Liver (tissue), 9 donors: Measurements from ENCODE around the gene GNAI2. TPM values are rescaled to one million over a fixed set of nuclear protein-coding genes. Genes with fewer than 3 reads are reported as not detected.

Experiments
- DNase-seq: peaks from one replicate; pipeline ENCODE4 v3.0.0-alpha.2; 2017; ENCODE audit warnings: low spot score
- H3K27ac ChIP-seq, 2 donors: one replicate each; pipeline ENCODE4 v1.7.0; 2013; ENCODE audit warnings: inconsistent platforms in 2 of 2, low read length in 2 of 2, control low read depth in 1 of 2, low read depth in 1 of 2, mild to moderate bottlenecking in 1 of 2
- H3K27me3 ChIP-seq, 4 donors: one replicate each; pipeline versions ENCODE4 v1.6.1 to v1.7.0; 2013; ENCODE audit warnings: low read length in 3 of 4, inconsistent platforms in 1 of 4, mild to moderate bottlenecking in 1 of 4, moderate library complexity in 1 of 4; ENCODE audit not compliant: control insufficient read depth in 4 of 4, insufficient read depth in 4 of 4
- H3K36me3 ChIP-seq, 4 donors: one replicate each; pipeline versions ENCODE4 v1.6.1 to v1.7.0; 2013; ENCODE audit warnings: low read length in 3 of 4, mild to moderate bottlenecking in 3 of 4, low read depth in 1 of 4, moderate library complexity in 1 of 4; ENCODE audit not compliant: control insufficient read depth in 4 of 4, insufficient read depth in 3 of 4
- H3K4me1 ChIP-seq, 4 donors: one replicate each; pipeline versions ENCODE4 v1.6.1 to v1.7.0; 2013; ENCODE audit warnings: low read length in 3 of 4, mild to moderate bottlenecking in 3 of 4, moderate library complexity in 1 of 4; ENCODE audit not compliant: control insufficient read depth in 4 of 4, insufficient read depth in 4 of 4
- H3K4me3 ChIP-seq, 3 donors: one replicate each; pipeline versions ENCODE4 v1.6.1 to v1.7.0; 2013; ENCODE audit warnings: low read length in 3 of 3, control low read depth in 1 of 3, low read depth in 1 of 3, mild to moderate bottlenecking in 1 of 3
- H3K9ac ChIP-seq, 2 donors: one replicate each; pipeline ENCODE4 v1.7.0; 2013; ENCODE audit warnings: low read length in 2 of 2, mild to moderate bottlenecking in 2 of 2, moderate library complexity in 2 of 2, control low read depth in 1 of 2, low read depth in 1 of 2
- H3K9me3 ChIP-seq, 4 donors: one replicate each; pipeline versions ENCODE4 v1.6.1 to v1.7.0; 2013; ENCODE audit warnings: low read length in 3 of 4; ENCODE audit not compliant: control insufficient read depth in 4 of 4
- ATF3 ChIP-seq: IDR thresholded peaks from 2 replicates; pipeline ENCODE4 v1.6.1; 2016; ENCODE audit warnings: antibody characterized with exemption
- CTCF ChIP-seq: fragments of 150-350 bp; IDR thresholded peaks from 2 replicates; pipeline ENCODE4 v1.5.1; 2017; ENCODE audit warnings: improper control_type of control experiment, low read depth, low read length; ENCODE audit not compliant: missing input control
- EGR1 ChIP-seq, 2 donors: IDR thresholded peaks; 2 replicates each; pipeline ENCODE4 v1.6.1; 2016 to 2018; ENCODE audit warnings: antibody characterized with exemption in 2 of 2, low read depth in 2 of 2
- FOXA1 ChIP-seq: IDR thresholded peaks from 2 replicates; pipeline ENCODE4 v1.6.1; 2016; ENCODE audit warnings: antibody characterized with exemption
- FOXA2 ChIP-seq: IDR thresholded peaks from 2 replicates; pipeline ENCODE4 v1.6.1; 2016; ENCODE audit warnings: antibody characterized with exemption
- GABPA ChIP-seq, 2 donors: IDR thresholded peaks in 1 of 2; conservative IDR thresholded peaks in 1 of 2; 2 replicates each; pipeline ENCODE4 v1.6.1; 2016; ENCODE audit warnings: antibody characterized with exemption in 2 of 2, mild to moderate bottlenecking in 1 of 2, moderate library complexity in 1 of 2
- HNF4A ChIP-seq, 2 donors: conservative IDR thresholded peaks; 2 replicates each; pipeline ENCODE4 v1.6.1; 2016; ENCODE audit warnings: antibody characterized with exemption in 2 of 2, mild to moderate bottlenecking in 2 of 2
- HNF4G ChIP-seq: IDR thresholded peaks from 2 replicates; pipeline ENCODE4 v1.6.1; 2016; ENCODE audit warnings: antibody characterized with exemption
- JUND ChIP-seq, 2 donors: IDR thresholded peaks; 2 replicates each; pipeline ENCODE4 v1.6.1; 2016; ENCODE audit warnings: antibody characterized with exemption in 2 of 2
- MAX ChIP-seq: IDR thresholded peaks from 2 replicates; pipeline ENCODE4 v1.6.1; 2016; ENCODE audit warnings: antibody characterized with exemption
- NR2F2 ChIP-seq: IDR thresholded peaks from 2 replicates; pipeline ENCODE4 v1.6.1; 2016; ENCODE audit warnings: antibody characterized with exemption
- REST ChIP-seq: IDR thresholded peaks from 2 replicates; pipeline ENCODE4 v1.6.1; 2016; ENCODE audit warnings: antibody characterized with exemption, mild to moderate bottlenecking
- RXRA ChIP-seq, 2 donors: IDR thresholded peaks; 2 replicates each; pipeline ENCODE4 v1.6.1; 2017 to 2018; ENCODE audit warnings: antibody characterized with exemption in 2 of 2, mild to moderate bottlenecking in 1 of 2
- SP1 ChIP-seq: IDR thresholded peaks from 2 replicates; pipeline ENCODE4 v1.6.1; 2018; ENCODE audit warnings: antibody characterized with exemption, mild to moderate bottlenecking
- TAF1 ChIP-seq: conservative IDR thresholded peaks from 2 replicates; pipeline ENCODE4 v1.6.1; 2016; ENCODE audit warnings: antibody characterized with exemption, mild to moderate bottlenecking
- YY1 ChIP-seq: IDR thresholded peaks from 2 replicates; pipeline ENCODE4 v1.6.1; 2016; ENCODE audit warnings: antibody characterized with exemption, mild to moderate bottlenecking
- WGBS: extraction: QIAGEN DNeasy Blood & Tissue Kit; methylation state at CpG from one replicate; pipeline ENCODE4 v1.1.7; 2013; 5-methylcytosine and 5-hydroxymethylcytosine counted together
- polyA plus RNA-seq, 2 donors: library from polyadenylated mRNA; stranded (reverse) in 1 of 2; unstranded in 1 of 2; fragments of 200-250 nt in 1 of 2; fragments of >200 nt in 1 of 2; fragmentation: Nextera tagmentation in 1 of 2; extraction: Ambion mirVana in 1 of 2; gene quantifications; one replicate each; pipeline versions ENCODE4 v1.2.1 to v1.2.3, GENCODE V29; 2013 to 2015
- total RNA-seq, 2 donors: library from RNA; depleted of rRNA; stranded (reverse); fragments of >200 nt; gene quantifications; one replicate each; pipeline ENCODE4 v1.2.3, GENCODE V29; 2014
- donor health status: healthy.
- donor health status: healthy.
- donor health status: healthy.
- donor health status: healthy.
- donor health status: healthy.

GNAI2 gene
- total and polyA plus RNA-seq, 4 donors, result 58.3 to 86.3 (median 62.3) TPM

GRCh38 chr3:50254577-50255250 lies 18.7 kb downstream of the GNAI2 start:
- H3K27me3 ChIP-seq, result no peaks in the 10 kb centered on the region
- no peak for DNase-seq
- H3K9me3 ChIP-seq, result no peaks in the 10 kb centered on the region
- no peak overlapping the region for H3K9ac ChIP-seq
- WGBS, result 78% methylated on average over 8 of the region's 8 CpGs
- H3K36me3 ChIP-seq, result peaks cover 14 to 26% (median 21%) of the 10 kb centered on the region in 4 donors
- peak overlapping the region; percentile 83 to 96 for H3K27ac ChIP-seq
- TF ChIP-seq HNF4A (conservative IDR thresholded peaks at IDR 0.05) (no peak), FOXA1 (no peak), NR2F2 (no peak), GABPA (IDR thresholded peaks at IDR 0.05 in 1 of 2, conservative IDR thresholded peaks at IDR 0.05 in 1 of 2) (peak in 1 of 2 donors; percentile 77), RXRA (IDR thresholded peaks at IDR 0.05) (peak in 1 of 2 donors; percentile 6), ATF3 (no peak), SP1 (peak; percentile 38), FOXA2 (no peak), JUND (IDR thresholded peaks at IDR 0.05) (peak in 1 of 2 donors; percentile 32), MAX (no peak)
- peaks cover 10 to 45% (median 26%) of the 10 kb centered on the region in 4 donors for H3K4me1 ChIP-seq
- H3K4me3 ChIP-seq, result no peak overlapping the region

- no peak for TF ChIP-seq MAX
- no peak for TF ChIP-seq GABPA (IDR thresholded peaks at IDR 0.05 in 1 of 2, conservative IDR thresholded peaks at IDR 0.05 in 1 of 2)
- TF ChIP-seq CTCF, result no peak
- no peak for TF ChIP-seq FOXA1
- no peak for TF ChIP-seq EGR1 (IDR thresholded peaks at IDR 0.05; ENCODE audit: low read depth in 2 of 2)
- TF ChIP-seq TAF1, result no peak
- no peak for TF ChIP-seq FOXA2
- TF ChIP-seq YY1, result no peak
- no peak for TF ChIP-seq RXRA (IDR thresholded peaks at IDR 0.05)
- TF ChIP-seq HNF4A (conservative IDR thresholded peaks at IDR 0.05), result no peak
- no peak for TF ChIP-seq REST
- TF ChIP-seq SP1, result no peak
- no peak for TF ChIP-seq HNF4G
- no peaks in the 10 kb centered on the region for H3K27me3 ChIP-seq
- H3K4me3 ChIP-seq, result no peak overlapping the region
- no peak overlapping the region for H3K9ac ChIP-seq
- no peaks in the 10 kb centered on the region for H3K9me3 ChIP-seq
- WGBS, result 86% methylated on average over 9 of the region's 9 CpGs
- peak overlapping the region; percentile 83 to 96 for H3K27ac ChIP-seq
- H3K4me1 ChIP-seq, result peaks cover 11 to 43% (median 23%) of the 10 kb centered on the region in 4 donors
- no peak for DNase-seq
- peaks cover 14 to 26% (median 21%) of the 10 kb centered on the region in 4 donors for H3K36me3 ChIP-seq
These were observed 19.2 kb downstream of the GNAI2 start for GRCh38 chr3:50255251-50255615.
